Epithelial cell of esophagus (primary cell): Measurements from ENCODE around the gene PIK3CG.

ENCODE experiments used
- DNase-seq: peaks from one replicate; pipeline ENCODE4 v3.0.0; 2010; ENCODE audit warnings: low read depth
- H3K4me3 ChIP-seq: 2 replicates; pipeline ENCODE4 v1.5.1; 2011; ENCODE audit warnings: mild to moderate bottlenecking, low read length, control low read depth
- CTCF ChIP-seq: IDR thresholded peaks from 2 replicates; pipeline ENCODE4 v1.5.1; 2011; ENCODE audit warnings: low read depth, mild to moderate bottlenecking, low read length, control low read depth, inconsistent platforms; ENCODE audit not compliant: insufficient read depth; ENCODE audit errors: missing control alignments

The PIK3CG gene

GRCh38 chr7:106872763-106873162 is 7.7 kb downstream of the PIK3CG start:
- no peak overlapping the region for H3K4me3 ChIP-seq
- DNase-seq = no peak
- no peak for TF ChIP-seq CTCF

- no peak overlapping the region for H3K4me3 ChIP-seq
- no peak for TF ChIP-seq CTCF
- no peak for DNase-seq
Measured at GRCh38 chr7:106874076-106874475, 9.0 kb downstream of the PIK3CG start.

GRCh38 chr7:106875508-106875907 is 10.4 kb downstream of the PIK3CG start:
- no peak for DNase-seq
- no peak overlapping the region for H3K4me3 ChIP-seq
- TF ChIP-seq CTCF = no peak

GRCh38 chr7:106878748-106879439 is 13.8 kb downstream of the PIK3CG start:
- DNase-seq = no peak
- no peak overlapping the region for H3K4me3 ChIP-seq

GRCh38 chr7:106881984-106882383 is 16.9 kb downstream of the PIK3CG start:
- no peak for DNase-seq
- H3K4me3 ChIP-seq = no peak overlapping the region
- no peak for TF ChIP-seq CTCF

More at GRCh38 chr7:106878748-106879439, 13.8 kb downstream of the PIK3CG start:
- TF ChIP-seq CTCF = no peak

GRCh38 chr7:106883456-106884026 is 18.5 kb downstream of the PIK3CG start:
- no peak overlapping the region for H3K4me3 ChIP-seq
- no peak for DNase-seq
- no peak for TF ChIP-seq CTCF

- no peak for DNase-seq
- no peak for TF ChIP-seq CTCF
- no peak overlapping the region for H3K4me3 ChIP-seq
Measured at GRCh38 chr7:106885652-106886051, 20.6 kb downstream of the PIK3CG start.
